AG09309 (cell line): ENCODE data around the gene EFHC2.

ENCODE experiments used
- DNase-seq: peaks from one replicate; pipeline ENCODE4 v3.0.0-alpha.2; 2010; ENCODE audit warnings: low read depth
- H3K4me3 ChIP-seq: 2 replicates; pipeline ENCODE4 v1.5.1; 2011; ENCODE audit warnings: mild to moderate bottlenecking, low read depth, low read length, moderate library complexity; ENCODE audit not compliant: control insufficient read depth
- CTCF ChIP-seq: IDR thresholded peaks from 2 replicates; pipeline ENCODE4 v1.5.1; 2011; ENCODE audit warnings: mild to moderate bottlenecking, low read depth, low read length, inconsistent platforms; ENCODE audit not compliant: insufficient read depth, control insufficient read depth; ENCODE audit errors: missing control alignments

Gene EFHC2

GRCh38 chrX:44173219-44173618 is 170.3 kb downstream of the EFHC2 start:
- no peak for TF ChIP-seq CTCF
- H3K4me3 ChIP-seq = no peak overlapping the region
- DNase-seq = no peak

GRCh38 chrX:44167116-44167515 is 176.4 kb downstream of the EFHC2 start:
- no peak for DNase-seq
- no peak for TF ChIP-seq CTCF
- H3K4me3 ChIP-seq = no peak overlapping the region

GRCh38 chrX:44162964-44163475 is 180.5 kb downstream of the EFHC2 start:
- DNase-seq = no peak
- no peak for TF ChIP-seq CTCF
- H3K4me3 ChIP-seq = no peak overlapping the region

- DNase-seq = no peak
- no peak overlapping the region for H3K4me3 ChIP-seq
- no peak for TF ChIP-seq CTCF
Measured at GRCh38 chrX:44157858-44158257, 185.6 kb downstream of the EFHC2 start.

- no peak for DNase-seq
- H3K4me3 ChIP-seq = no peak overlapping the region
- TF ChIP-seq CTCF = no peak
Measured at GRCh38 chrX:44157283-44157682, 186.2 kb downstream of the EFHC2 start.

GRCh38 chrX:44156726-44157125 is 186.7 kb downstream of the EFHC2 start:
- TF ChIP-seq CTCF = no peak
- no peak for DNase-seq
- no peak overlapping the region for H3K4me3 ChIP-seq

GRCh38 chrX:44155126-44155525 is 188.3 kb downstream of the EFHC2 start:
- H3K4me3 ChIP-seq = no peak overlapping the region
- DNase-seq = no peak
- TF ChIP-seq CTCF = no peak
